Measurements from ENCODE around the gene CTNNA2.
"Not testable (repeated sequence)": the region's sequence is repeated elsewhere in the genome, so short reads cannot be mapped to it uniquely, and the experiment has no call there.

CTNNA2 gene

GRCh38 chr2:80111185-80111584, 598.3 kb downstream of the CTNNA2 start:
- no peak for DNase-seq

GRCh38 chr2:80112790-80113189, 599.9 kb downstream of the CTNNA2 start:
- DNase-seq = no peak

- DNase-seq = no peak
These were observed 600.5 kb downstream of the CTNNA2 start for GRCh38 chr2:80113399-80113798.

GRCh38 chr2:80114812-80115211, 602.0 kb downstream of the CTNNA2 start:
- no peak for DNase-seq

- no peak for DNase-seq
These were observed 604.5 kb downstream of the CTNNA2 start for GRCh38 chr2:80117401-80117800.

GRCh38 chr2:80120866-80121265, 608.0 kb downstream of the CTNNA2 start:
- DNase-seq = no peak

GRCh38 chr2:80122675-80123074, 609.8 kb downstream of the CTNNA2 start:
- no peak for DNase-seq

GRCh38 chr2:80126596-80127189, 613.8 kb downstream of the CTNNA2 start:
- no peak for DNase-seq

- DNase-seq = no peak
These were observed 615.2 kb downstream of the CTNNA2 start for GRCh38 chr2:80128080-80128479.

GRCh38 chr2:80132281-80132680, 619.4 kb downstream of the CTNNA2 start:
- DNase-seq = no peak

GRCh38 chr2:80135001-80135400, 622.1 kb downstream of the CTNNA2 start:
- no peak for DNase-seq

GRCh38 chr2:80136338-80136737, 623.5 kb downstream of the CTNNA2 start:
- DNase-seq = no peak

GRCh38 chr2:80139001-80139400, 626.1 kb downstream of the CTNNA2 start:
- no peak for DNase-seq

- DNase-seq = no peak
These were observed 628.3 kb downstream of the CTNNA2 start for GRCh38 chr2:80141007-80141726.

- no peak for DNase-seq
These were observed 632.6 kb downstream of the CTNNA2 start for GRCh38 chr2:80145499-80145898.

GRCh38 chr2:80146757-80147156, 633.9 kb downstream of the CTNNA2 start:
- not testable (repeated sequence) for DNase-seq

GRCh38 chr2:80147690-80148089, 634.8 kb downstream of the CTNNA2 start:
- DNase-seq = no peak

- no peak for DNase-seq
These were observed 636.1 kb downstream of the CTNNA2 start for GRCh38 chr2:80148906-80149305.

- DNase-seq = no peak
These were observed 637.1 kb downstream of the CTNNA2 start for GRCh38 chr2:80149991-80150390.

GRCh38 chr2:80151248-80151647, 638.4 kb downstream of the CTNNA2 start:
- no peak for DNase-seq

- no peak for DNase-seq
These were observed 638.8 kb downstream of the CTNNA2 start for GRCh38 chr2:80151651-80152050.

GRCh38 chr2:80153151-80153550, 640.3 kb downstream of the CTNNA2 start:
- DNase-seq = no peak

- DNase-seq = no peak
These were observed 640.9 kb downstream of the CTNNA2 start for GRCh38 chr2:80153768-80154167.

GRCh38 chr2:80154231-80154915, 641.5 kb downstream of the CTNNA2 start:
- no peak for DNase-seq
